ENCODE data around the gene CASTOR1. TPM values are rescaled to one million over a fixed set of nuclear protein-coding genes. Genes with fewer than 3 reads are reported as not detected.
A peak's percentile ranks its signal among the peaks of the same experiment; 100 is the strongest.
"Not testable (repeated sequence)": the region's sequence is repeated elsewhere in the genome, so short reads cannot be mapped to it uniquely, and the experiment has no call there.

The CASTOR1 gene
- polyA plus RNA-seq (ENCODE audit: insufficient read length in 4 of 4): 10 to 100 TPM in 2 of 4 donors, 1 to 10 TPM in 2; 9.6 to 13.7 (median 10.5) TPM

GRCh38 chr22:30289141-30289979, at the start of gene CASTOR1:
CASTOR1 (minus strand) TSS chr22:30289505; CDS start chr22:30289497, 8 bp downstream.
- peak; percentile 92 to 97 (median 94) for DNase-seq (ENCODE audit: low read depth in 4 of 4, low spot score in 3 of 4)

DNA sequence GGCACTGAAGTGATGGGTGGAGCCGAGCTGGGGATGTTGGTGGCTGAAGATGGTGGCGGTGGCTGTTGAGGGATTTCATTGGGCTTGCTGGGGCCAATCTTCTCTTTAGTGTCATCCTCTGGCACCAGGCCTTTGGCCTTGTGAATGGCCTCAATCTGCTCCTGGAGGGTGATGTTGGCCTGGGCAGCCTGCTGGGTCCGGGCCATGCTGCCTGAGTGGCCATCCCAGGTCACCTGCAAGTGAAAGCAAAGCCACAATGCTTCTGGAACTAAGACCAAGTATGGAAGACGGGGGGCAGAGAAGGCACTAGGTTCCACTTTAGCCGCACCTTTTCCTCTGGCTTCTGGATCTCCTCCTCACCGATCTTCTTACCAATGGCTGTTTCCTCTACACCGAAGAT, 49.5 kb upstream of the CASTOR1 start:
- DNase-seq (ENCODE audit: low read depth in 4 of 4, low spot score in 3 of 4): no peak

DNA sequence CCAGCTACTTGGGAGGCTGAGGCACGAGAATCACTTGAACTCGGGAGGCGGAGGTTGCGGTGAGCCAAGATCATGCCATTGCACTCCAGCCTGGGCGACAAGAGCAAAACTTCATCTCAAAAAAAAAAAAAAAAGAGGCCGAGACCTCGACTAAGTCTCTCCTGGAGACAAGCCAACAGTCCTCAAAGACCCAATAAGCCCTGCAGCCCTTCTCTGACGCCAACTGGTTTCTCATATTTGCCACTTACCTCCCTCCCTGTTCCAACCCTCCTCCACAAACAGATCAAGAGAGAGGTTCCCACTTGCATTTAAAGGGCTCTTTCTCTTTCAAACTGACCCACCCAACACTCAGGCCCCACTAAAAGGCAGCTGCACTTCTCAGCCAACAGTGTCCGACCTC, 49.0 kb upstream of the CASTOR1 start:
- not testable (repeated sequence) for DNase-seq (ENCODE audit: low read depth in 4 of 4, low spot score in 3 of 4)

DNA sequence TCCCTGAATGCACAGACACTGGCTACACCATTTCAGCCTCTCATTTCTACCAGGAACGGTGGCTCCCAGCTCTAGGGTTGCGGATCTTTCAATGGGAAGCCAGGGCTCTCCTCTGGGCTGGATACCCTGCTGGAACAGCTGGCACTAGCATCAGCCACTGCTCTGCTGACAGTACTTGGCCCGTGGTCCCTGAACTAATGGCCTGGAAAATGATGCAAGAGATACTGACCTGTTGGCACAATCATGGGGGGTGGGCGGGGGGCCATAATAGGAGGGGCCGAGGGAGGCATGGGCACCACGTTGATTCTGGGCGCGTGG, 48.1 kb upstream of the CASTOR1 start:
- no peak for DNase-seq (ENCODE audit: low read depth in 4 of 4, low spot score in 3 of 4)

GRCh38 chr22:30336752-30337460, 47.6 kb upstream of the CASTOR1 start:
- no peak for DNase-seq (ENCODE audit: low read depth in 4 of 4, low spot score in 3 of 4)

DNA sequence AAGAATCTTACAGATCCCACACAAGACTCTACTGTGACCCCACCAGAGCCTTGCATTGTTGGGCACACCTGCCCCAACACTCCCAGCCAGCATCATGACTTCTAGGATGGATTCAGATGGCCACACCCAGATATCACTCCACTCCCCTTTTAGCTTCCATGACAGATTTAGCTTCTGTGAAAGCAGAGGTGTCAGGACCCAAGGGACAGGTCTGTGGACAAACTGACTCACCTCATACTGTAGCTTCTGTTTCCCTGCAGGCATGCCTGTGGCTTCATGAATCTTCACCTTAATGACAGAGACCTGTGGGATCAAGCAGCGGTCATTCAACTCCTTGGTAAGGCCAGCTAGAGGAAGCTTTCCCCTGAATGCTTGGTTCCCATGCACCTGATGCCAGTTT, 45.9 kb upstream of the CASTOR1 start:
- no peak for DNase-seq (ENCODE audit: low read depth in 4 of 4, low spot score in 3 of 4)

- DNase-seq (ENCODE audit: low read depth in 4 of 4, low spot score in 3 of 4): no peak
These were observed 45.3 kb upstream of the CASTOR1 start for GRCh38 chr22:30334646-30335045.

GRCh38 chr22:30333707-30334087, 44.4 kb upstream of the CASTOR1 start:
- DNase-seq (ENCODE audit: low read depth in 4 of 4, low spot score in 3 of 4): no peak

GRCh38 chr22:30332994-30333706, 43.8 kb upstream of the CASTOR1 start:
- DNase-seq (ENCODE audit: low read depth in 4 of 4, low spot score in 3 of 4): no peak

DNA sequence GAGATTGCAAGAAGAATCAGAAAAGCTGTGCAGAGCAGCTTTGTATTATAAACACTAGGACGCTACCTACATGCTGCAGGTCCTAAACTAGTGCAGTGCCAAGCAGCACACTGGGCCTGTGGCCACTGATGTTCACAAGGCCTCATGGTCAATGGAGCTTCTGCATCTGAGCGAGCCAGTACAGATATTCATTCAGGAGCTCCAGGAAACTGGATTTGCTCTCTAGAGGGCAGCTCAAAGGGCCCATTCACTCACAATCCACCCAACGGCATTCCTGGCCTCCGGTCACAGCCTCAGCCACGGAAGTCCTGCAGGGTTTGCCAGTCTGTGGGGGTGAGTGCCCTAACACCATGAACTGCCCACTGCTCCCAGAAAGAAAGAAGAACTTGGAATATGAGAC, 43.2 kb upstream of the CASTOR1 start:
- DNase-seq (ENCODE audit: low read depth in 4 of 4, low spot score in 3 of 4): no peak

DNA sequence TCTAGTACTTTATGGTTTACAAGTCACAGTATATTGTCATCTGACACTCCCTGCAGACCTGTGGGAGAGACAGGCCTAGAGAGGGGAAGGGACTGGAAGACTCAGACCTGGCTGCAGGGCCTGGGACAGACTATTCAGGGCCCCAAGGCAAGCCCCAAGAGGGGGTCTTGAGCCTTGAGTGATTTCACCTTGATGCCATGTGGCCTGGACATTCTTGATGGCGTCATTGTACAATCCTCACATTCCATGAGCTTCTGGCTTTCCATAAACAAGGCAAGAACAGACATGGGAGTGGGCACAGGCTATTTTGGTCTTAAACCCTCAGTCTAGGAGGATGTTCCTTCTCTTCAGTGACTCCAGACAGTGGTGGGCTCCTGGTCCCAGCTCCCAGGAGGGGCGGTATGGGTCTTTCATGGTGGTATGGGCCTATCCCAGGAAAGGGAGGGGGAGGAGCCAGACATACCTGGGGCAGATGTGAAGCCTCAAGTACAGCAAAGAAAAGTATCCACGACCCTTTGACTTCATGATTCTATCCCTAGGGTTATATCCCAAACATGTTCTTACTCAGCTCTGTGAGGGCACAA, 39.3 kb upstream of the CASTOR1 start:
- DNase-seq (ENCODE audit: low read depth in 4 of 4, low spot score in 3 of 4): no peak

DNA sequence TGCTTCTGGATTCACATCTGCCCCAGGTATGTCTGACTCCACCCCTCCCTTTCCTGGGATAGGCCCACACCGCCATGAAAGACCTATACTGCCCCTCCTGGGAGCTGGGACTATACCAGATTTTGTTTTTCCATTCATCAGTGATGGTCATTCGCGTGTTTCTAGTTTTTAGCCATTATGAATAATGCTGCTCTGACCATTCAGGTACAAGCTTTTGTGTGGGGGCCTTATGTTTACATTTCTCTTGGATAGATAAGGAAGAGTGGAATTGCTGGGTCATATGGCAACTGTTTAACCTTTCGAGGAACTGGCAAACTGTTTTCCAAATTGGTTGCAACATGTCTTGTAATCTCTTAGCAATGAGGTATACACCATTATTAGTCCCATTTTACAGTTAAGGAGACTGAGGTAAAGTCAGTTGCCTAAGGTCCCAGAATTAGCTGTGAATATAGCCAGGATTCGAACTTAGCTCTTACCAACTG, 38.6 kb upstream of the CASTOR1 start:
- DNase-seq (ENCODE audit: low read depth in 4 of 4, low spot score in 3 of 4): no peak

DNA sequence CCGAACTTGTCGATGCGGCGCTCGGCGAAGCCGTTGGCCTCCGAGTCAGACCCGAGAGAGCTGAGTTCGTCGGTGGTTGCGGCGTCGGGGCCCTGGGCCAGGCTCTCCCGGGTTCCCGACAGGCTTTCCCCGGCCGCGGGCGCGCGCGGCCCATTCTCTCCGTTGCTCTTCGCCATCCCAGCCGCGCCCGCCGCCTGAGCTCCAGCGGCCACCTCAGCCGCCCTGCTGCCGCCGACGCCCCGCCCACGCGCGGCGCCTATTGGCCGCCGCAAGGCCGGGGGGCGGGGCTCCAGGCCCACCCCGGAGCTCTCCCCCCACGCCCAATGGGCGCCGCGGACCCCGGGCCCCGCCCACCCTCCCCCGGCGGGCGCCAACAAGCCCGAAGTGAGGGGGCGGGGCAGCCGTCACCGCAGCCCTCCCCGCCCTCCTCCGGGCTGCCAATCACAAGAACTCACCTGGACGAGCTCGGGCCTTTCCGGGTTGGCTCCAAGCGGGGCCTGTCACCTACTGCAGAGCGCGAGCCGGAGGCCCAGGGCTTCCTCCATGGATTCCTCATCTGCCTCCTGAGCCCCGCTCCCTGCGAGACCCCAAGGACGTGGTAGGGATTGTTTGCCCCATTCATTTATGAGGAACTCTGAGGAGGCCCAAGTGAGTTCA, 37.5 kb upstream of the CASTOR1 start, which contains the start of gene TBC1D10A:
Gene TBC1D10A, minus strand, starts transcription at position 236 of the 657 bp plus-strand sequence. Its CDS starts 60 bp downstream, at position 176.
- DNase-seq (ENCODE audit: low read depth in 4 of 4, low spot score in 3 of 4): peak; percentile 77 to 87 (median 84)

- DNase-seq (ENCODE audit: low read depth in 4 of 4, low spot score in 3 of 4): no peak
These were observed 37.0 kb upstream of the CASTOR1 start for GRCh38 chr22:30326255-30326705.

- DNase-seq (ENCODE audit: low read depth in 4 of 4, low spot score in 3 of 4): no peak
These were observed 36.5 kb upstream of the CASTOR1 start for GRCh38 chr22:30325724-30326254.

DNA sequence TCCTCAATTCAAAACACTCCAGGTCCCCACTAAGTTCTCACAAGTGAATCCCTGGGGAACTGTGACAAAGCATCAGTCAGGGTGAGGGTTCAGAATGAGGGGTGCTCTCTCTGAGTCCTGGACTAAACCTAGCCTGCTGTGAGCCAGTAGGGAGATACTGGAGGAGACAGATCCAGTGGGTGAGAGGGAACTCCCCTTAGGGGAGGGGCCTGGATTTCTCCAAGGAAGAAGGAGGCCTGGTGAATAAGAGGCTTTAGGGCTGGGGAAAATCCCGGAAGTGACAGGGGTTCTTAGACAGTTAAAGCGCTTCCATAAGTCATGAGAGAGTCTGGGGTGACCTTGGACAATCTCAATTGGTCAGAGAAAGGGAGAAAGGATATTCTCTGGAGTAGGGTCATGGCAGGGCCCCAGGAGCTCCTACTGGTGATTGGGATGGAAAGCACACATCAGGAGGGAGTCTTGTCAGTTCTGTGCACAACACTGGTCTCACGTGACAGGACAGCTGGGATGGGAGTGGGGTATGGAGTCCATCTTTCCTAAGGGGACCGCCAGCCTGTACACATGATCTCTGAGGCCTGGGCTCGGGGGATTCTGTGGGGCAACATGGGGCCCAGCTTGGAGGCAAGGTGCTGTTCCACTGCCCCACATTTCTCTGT, 35.9 kb upstream of the CASTOR1 start:
- no peak for DNase-seq (ENCODE audit: low read depth in 4 of 4, low spot score in 3 of 4)

GRCh38 chr22:30324014-30324730, 34.9 kb upstream of the CASTOR1 start:
- no peak for DNase-seq (ENCODE audit: low read depth in 4 of 4, low spot score in 3 of 4)

DNA sequence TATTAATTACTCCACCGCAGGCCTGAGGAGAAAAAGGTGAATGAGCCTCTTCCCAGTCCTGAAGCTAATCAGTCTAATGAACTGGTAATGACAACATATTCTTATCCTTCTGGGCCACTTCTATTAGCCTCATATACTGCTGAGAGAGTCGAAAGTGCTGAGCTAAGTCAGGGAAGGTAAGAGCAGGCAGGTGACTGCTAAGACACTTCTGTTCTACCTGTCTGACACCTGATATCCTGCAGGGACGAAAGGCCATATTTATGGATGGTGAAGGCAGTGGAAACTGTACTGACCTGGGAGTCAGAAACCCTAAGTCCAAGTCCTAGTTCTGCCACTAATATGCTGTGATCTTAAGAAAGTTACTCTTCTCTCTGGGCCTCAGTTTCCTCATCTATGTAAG, 33.9 kb upstream of the CASTOR1 start:
- DNase-seq (ENCODE audit: low read depth in 4 of 4, low spot score in 3 of 4): no peak

DNA sequence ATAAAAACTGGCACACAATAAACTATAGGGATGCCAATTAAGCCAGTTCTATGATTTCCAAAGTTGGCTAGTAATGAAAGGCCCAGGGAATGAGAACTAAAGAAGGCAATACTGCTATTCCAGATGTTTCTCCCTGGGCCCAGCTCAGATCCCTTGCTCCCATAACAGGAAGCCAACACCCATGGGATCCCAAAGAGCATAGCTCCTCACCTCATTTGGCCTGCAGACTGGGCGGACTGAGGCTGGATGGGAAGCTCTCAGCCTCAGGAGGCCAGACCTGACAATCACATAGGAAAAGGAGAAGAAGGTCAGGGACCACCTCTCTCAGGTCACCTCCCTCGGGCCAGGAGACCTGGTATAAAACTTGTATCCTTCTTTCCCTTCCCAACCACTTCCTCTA, 32.2 kb upstream of the CASTOR1 start:
- DNase-seq (ENCODE audit: low read depth in 4 of 4, low spot score in 3 of 4): no peak

Measured in right renal pelvis (tissue), 4 donors.